ENCODE data around the gene MED15.

MED15 gene

GRCh38 chr22:20510811-20511577, 3.6 kb downstream of the MED15 start:
- Histone ChIP-seq H3K9me3 (ENCODE audit: insufficient read depth, low read length, severe bottlenecking) (no peaks in the 10 kb centered on the region), H3K27me3 (ENCODE audit: insufficient read depth, low read length, poor library complexity) (no peaks in the 10 kb centered on the region), H4K20me1 (ENCODE audit: insufficient read depth, low read length) (peaks cover 52% of the 10 kb centered on the region), H3K79me2 (ENCODE audit: insufficient read depth, low read length) (peaks cover 87% of the 10 kb centered on the region), H3K4me1 (ENCODE audit: insufficient read depth, low read length) (peaks cover 37% of the 10 kb centered on the region), H3K4me2 (ENCODE audit: insufficient read depth, low read length) (peak overlapping the region; percentile 8; the same call in 1 of the 2 replicates), H3K36me3 (ENCODE audit: insufficient read depth, low read length) (peaks cover 27% of the 10 kb centered on the region), H3K9ac (ENCODE audit: low read depth, low read length) (no peak overlapping the region), H2AFZ (ENCODE audit: low read depth, low read length) (no peak overlapping the region), H3K27ac (ENCODE audit: low read length) (no peak overlapping the region), H3K4me3 (ENCODE audit: low read depth in 1 of 2, low read length in 2 of 2) (no peak overlapping the region)
- ATAC-seq (ENCODE audit: insufficient read depth, low read depth) (no peak), DNase-seq (no peak)
- TF ChIP-seq EZH2 (IDR thresholded peaks at IDR 0.05; ENCODE audit: borderline replicate concordance, low read depth, low read length, severe bottlenecking): no peak
- TF ChIP-seq CTCF (IDR thresholded peaks at IDR 0.05; ENCODE audit: borderline replicate concordance, extremely low read depth, low read length, poor library complexity, severe bottlenecking): no peak

- DNase-seq (no peak), ATAC-seq (ENCODE audit: insufficient read depth, low read depth) (no peak)
- Histone ChIP-seq H3K9me3 (ENCODE audit: insufficient read depth, low read length, severe bottlenecking) (no peaks in the 10 kb centered on the region), H4K20me1 (ENCODE audit: insufficient read depth, low read length) (peaks cover 56% of the 10 kb centered on the region), H3K4me2 (ENCODE audit: insufficient read depth, low read length) (no peak overlapping the region), H3K79me2 (ENCODE audit: insufficient read depth, low read length) (peaks cover 92% of the 10 kb centered on the region), H3K4me3 (ENCODE audit: low read depth in 1 of 2, low read length in 2 of 2) (no peak overlapping the region), H3K4me1 (ENCODE audit: insufficient read depth, low read length) (peaks cover 34% of the 10 kb centered on the region), H3K27ac (ENCODE audit: low read length) (no peak overlapping the region), H3K9ac (ENCODE audit: low read depth, low read length) (no peak overlapping the region), H3K27me3 (ENCODE audit: insufficient read depth, low read length, poor library complexity) (no peaks in the 10 kb centered on the region), H3K36me3 (ENCODE audit: insufficient read depth, low read length) (peaks cover 31% of the 10 kb centered on the region), H2AFZ (ENCODE audit: low read depth, low read length) (no peak overlapping the region)
- no peak for TF ChIP-seq EZH2 (IDR thresholded peaks at IDR 0.05; ENCODE audit: borderline replicate concordance, low read depth, low read length, severe bottlenecking)
- TF ChIP-seq CTCF (IDR thresholded peaks at IDR 0.05; ENCODE audit: borderline replicate concordance, extremely low read depth, low read length, poor library complexity, severe bottlenecking): no peak
These were observed 4.3 kb downstream of the MED15 start for GRCh38 chr22:20511578-20512229.

- no peaks in the 10 kb centered on the region for H3K27me3 ChIP-seq (ENCODE audit: insufficient read depth, low read length, poor library complexity)
- H3K36me3 ChIP-seq (ENCODE audit: insufficient read depth, low read length): peaks cover 42% of the 10 kb centered on the region
- H3K4me2 ChIP-seq (ENCODE audit: insufficient read depth, low read length): no peak overlapping the region
- no peak overlapping the region for H3K4me3 ChIP-seq (ENCODE audit: low read depth in 1 of 2, low read length in 2 of 2)
- no peak overlapping the region for H2AFZ ChIP-seq (ENCODE audit: low read depth, low read length)
- TF ChIP-seq CTCF (IDR thresholded peaks at IDR 0.05; ENCODE audit: borderline replicate concordance, extremely low read depth, low read length, poor library complexity, severe bottlenecking): no peak
- TF ChIP-seq EZH2 (IDR thresholded peaks at IDR 0.05; ENCODE audit: borderline replicate concordance, low read depth, low read length, severe bottlenecking): no peak
- H3K4me1 ChIP-seq (ENCODE audit: insufficient read depth, low read length): peaks cover 15% of the 10 kb centered on the region
- ATAC-seq (ENCODE audit: insufficient read depth, low read depth) (no peak), DNase-seq (no peak)
- H3K9ac ChIP-seq (ENCODE audit: low read depth, low read length): no peak overlapping the region
- H4K20me1 ChIP-seq (ENCODE audit: insufficient read depth, low read length): peaks cover 75% of the 10 kb centered on the region
- no peak overlapping the region; the same call in 1 of the 2 replicates for H3K27ac ChIP-seq (ENCODE audit: low read length)
- H3K9me3 ChIP-seq (ENCODE audit: insufficient read depth, low read length, severe bottlenecking): no peaks in the 10 kb centered on the region
- peaks cover 95% of the 10 kb centered on the region for H3K79me2 ChIP-seq (ENCODE audit: insufficient read depth, low read length)
These were observed 7.4 kb downstream of the MED15 start for GRCh38 chr22:20514658-20515406.
